ENCODE results near the gene PDPR.
"Not testable (repeated sequence)": the region's sequence is repeated elsewhere in the genome, so short reads cannot be mapped to it uniquely, and the experiment has no call there.

GRCh38 chr16:70128844-70129243 is 14.7 kb downstream of the PDPR start:
- TF ChIP-seq CTCF (IDR thresholded peaks at IDR 0.05; ENCODE audit: extremely low read depth in 1 of 2, insufficient read depth in 1 of 2, low read depth in 1 of 2, low read length in 2 of 2), result not testable (repeated sequence)
- TF ChIP-seq, protein P1, sequence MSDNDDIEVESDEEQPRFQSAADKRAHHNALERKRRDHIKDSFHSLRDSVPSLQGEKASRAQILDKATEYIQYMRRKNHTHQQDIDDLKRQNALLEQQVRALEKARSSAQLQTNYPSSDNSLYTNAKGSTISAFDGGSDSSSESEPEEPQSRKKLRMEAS (IDR thresholded peaks at IDR 0.05; ENCODE audit: insufficient read depth, insufficient read length), result not testable (repeated sequence)
